H1 (cell line): ENCODE data around the gene CFAP58. TPM values are rescaled to one million over a fixed set of nuclear protein-coding genes. Genes with fewer than 3 reads are reported as not detected.

ENCODE experiments used
- polyA plus RNA-seq, 7 experiments: library from polyadenylated mRNA; depleted of rRNA in 3 of 7; stranded (reverse) in 5 of 7; unstranded in 2 of 7; fragments of >200 nt in 5 of 7; fragments of 200-250 nt in 2 of 7; gene quantifications; 1 replicate in 5 of 7; 2 replicates in 1 of 7; 4 replicates in 1 of 7; pipeline versions ENCODE4 v1.2.1 to v1.2.3, GENCODE V29; 2011 to 2013; ENCODE audit warnings: missing spikeins in 2 of 7, mixed read lengths in 2 of 7
- total RNA-seq: library from RNA; stranded (reverse); fragmentation: NEBNext Ultra II Directional; extraction: Animal tissue kit (Norgen Biotek cat#: 25700); gene quantifications from 2 replicates; pipeline ENCODE4 v1.2.1, GENCODE V29; 2021
- TF ChIP-seq, protein P1 (sequence below): IDR thresholded peaks from 2 replicates; pipeline ENCODE4 v1.6.1; 2012; ENCODE audit warnings: low read length, inconsistent platforms

CFAP58 gene
- total and polyA plus RNA-seq, 2 of the 8 experiments (the other 6 are each of a cell fraction or from before 2014, with no cell fraction given), result 0.32 to 0.71 TPM

DNA sequence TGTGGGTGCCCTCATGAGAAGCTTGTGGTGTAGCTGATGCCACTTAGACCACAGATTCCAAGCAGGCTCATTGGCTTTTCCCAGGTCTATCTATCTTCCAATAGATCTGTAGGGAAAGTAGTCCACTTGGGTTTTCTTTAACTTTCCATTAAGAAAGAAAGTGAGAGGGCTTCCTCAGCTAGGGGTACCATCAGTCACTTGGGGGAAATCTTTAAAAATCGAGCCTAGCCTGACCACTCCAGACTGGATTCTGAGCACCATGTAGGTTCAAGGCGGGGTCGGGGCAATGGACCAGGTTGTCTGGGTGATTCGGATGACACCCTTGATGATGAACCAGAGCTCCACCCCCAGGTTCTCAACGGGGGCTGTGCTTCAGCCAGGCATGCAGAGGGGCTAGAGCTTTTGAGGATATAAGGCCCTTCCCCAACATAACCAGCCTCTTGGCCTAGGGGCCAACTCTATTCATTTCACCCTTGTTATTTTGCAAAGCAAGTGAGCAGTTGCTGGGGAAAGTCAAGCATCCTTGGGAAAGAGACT is 42.4 kb upstream of the CFAP58 start (continued):
- TF ChIP-seq, protein P1, sequence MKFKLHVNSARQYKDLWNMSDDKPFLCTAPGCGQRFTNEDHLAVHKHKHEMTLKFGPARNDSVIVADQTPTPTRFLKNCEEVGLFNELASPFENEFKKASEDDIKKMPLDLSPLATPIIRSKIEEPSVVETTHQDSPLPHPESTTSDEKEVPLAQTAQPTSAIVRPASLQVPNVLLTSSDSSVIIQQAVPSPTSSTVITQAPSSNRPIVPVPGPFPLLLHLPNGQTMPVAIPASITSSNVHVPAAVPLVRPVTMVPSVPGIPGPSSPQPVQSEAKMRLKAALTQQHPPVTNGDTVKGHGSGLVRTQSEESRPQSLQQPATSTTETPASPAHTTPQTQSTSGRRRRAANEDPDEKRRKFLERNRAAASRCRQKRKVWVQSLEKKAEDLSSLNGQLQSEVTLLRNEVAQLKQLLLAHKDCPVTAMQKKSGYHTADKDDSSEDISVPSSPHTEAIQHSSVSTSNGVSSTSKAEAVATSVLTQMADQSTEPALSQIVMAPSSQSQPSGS, result no peak
